ENCODE measurements around the gene MYOM3. TPM values are rescaled to one million over a fixed set of nuclear protein-coding genes. Genes with fewer than 3 reads are reported as not detected.

MYOM3 gene
- total RNA-seq, 1 experiment from 2014 or later, result 0.04 TPM

GRCh38 chr1:24155011-24155782 is 43.3 kb upstream of the MYOM3 start:
- no peak overlapping the region for H3K4me3 ChIP-seq (ENCODE audit: low read length)
- ChIA-PET CTCF (interaction anchor here (0.5 to 0.6 kb wide), 3 partner anchors 30 to 377 kb away, joined by 3 to 8 read pairs (median 3); partner anchors contain the start of gene PITHD1), POLR2A (ENCODE audit: unreplicated experiment) (no interaction called here)
- peaks cover 13% of the 10 kb centered on the region for H3K4me1 ChIP-seq (ENCODE audit: insufficient read depth, low read length)
- DNase-seq, result peak; percentile 28
- no peaks in the 10 kb centered on the region for H3K9me3 ChIP-seq (ENCODE audit: low read length)
- no peaks in the 10 kb centered on the region for H3F3A ChIP-seq (ENCODE audit: low read length, unreplicated experiment)
- H3K9ac ChIP-seq (ENCODE audit: low read length), result no peak overlapping the region
- no peaks in the 10 kb centered on the region for H3K79me2 ChIP-seq (ENCODE audit: low read length)
- no TSS peak for BruUV-seq (replicated peaks)
- no peak overlapping the region for H2AFZ ChIP-seq (ENCODE audit: low read length)
- TF ChIP-seq EZH2 (IDR thresholded peaks at IDR 0.05; ENCODE audit: low read length, unreplicated experiment) (no peak), CTCF (conservative IDR thresholded peaks at IDR 0.05; ENCODE audit: low read depth, low read length) (peak; percentile 55), EZH2phosphoT487 (IDR thresholded peaks at IDR 0.05; ENCODE audit: borderline replicate concordance, low read length) (no peak)
- intact Hi-C loops (cut with micrococcal nuclease), result no loop called here
- ATAC-seq, result no peak
- H3K27me3 ChIP-seq (ENCODE audit: low read length), result no peaks in the 10 kb centered on the region
- no peak overlapping the region for H3K27ac ChIP-seq (ENCODE audit: low read length)
- no peaks in the 10 kb centered on the region for H3K36me3 ChIP-seq (ENCODE audit: low read depth, low read length)
- no peaks in the 10 kb centered on the region for H4K20me1 ChIP-seq (ENCODE audit: low read length)
- no peak overlapping the region for H3K4me2 ChIP-seq (ENCODE audit: low read length)
- H3K9me2 ChIP-seq (replicated peaks; ENCODE audit: low read length), result no peaks in the 10 kb centered on the region

DNA sequence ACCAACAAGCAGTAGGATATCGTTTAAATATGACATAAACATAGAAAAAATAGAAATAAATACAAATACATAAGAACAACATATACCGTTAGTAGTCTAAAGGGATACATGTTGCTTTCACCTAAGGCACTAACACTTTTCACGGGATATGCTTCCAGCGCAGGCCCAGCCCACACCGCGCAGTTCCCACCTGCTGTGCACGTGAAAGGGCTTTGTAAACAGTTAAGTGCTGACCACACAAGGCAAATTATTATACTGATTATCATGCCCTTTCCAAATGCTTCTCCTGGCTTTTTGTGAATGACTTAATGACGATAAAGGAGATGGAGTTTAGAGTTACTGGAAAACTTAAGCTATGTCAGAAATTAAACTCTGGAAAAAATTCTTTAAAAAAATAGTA is 42.3 kb upstream of the MYOM3 start:
- intact Hi-C loops (cut with micrococcal nuclease), result no loop called here
- BruUV-seq (replicated peaks), result no TSS peak
- no peaks in the 10 kb centered on the region for H3K27me3 ChIP-seq (ENCODE audit: low read length)
- H2AFZ ChIP-seq (ENCODE audit: low read length), result no peak overlapping the region
- H3K79me2 ChIP-seq (ENCODE audit: low read length), result no peaks in the 10 kb centered on the region
- no peaks in the 10 kb centered on the region for H3K36me3 ChIP-seq (ENCODE audit: low read depth, low read length)
- ChIA-PET POLR2A (ENCODE audit: unreplicated experiment) (no interaction called here), CTCF (interaction anchor here (0.5 to 0.7 kb wide), 2 partner anchors 47 to 207 kb away, joined by 3 to 4 read pairs; no protein-coding TSS in a partner anchor)
- H3K4me1 ChIP-seq (ENCODE audit: insufficient read depth, low read length), result peaks cover 22% of the 10 kb centered on the region
- no peak overlapping the region for H3K9ac ChIP-seq (ENCODE audit: low read length)
- H3K4me3 ChIP-seq (ENCODE audit: low read length), result no peak overlapping the region
- H3K4me2 ChIP-seq (ENCODE audit: low read length), result no peak overlapping the region
- H3K9me2 ChIP-seq (replicated peaks; ENCODE audit: low read length), result no peaks in the 10 kb centered on the region
- H4K20me1 ChIP-seq (ENCODE audit: low read length), result no peaks in the 10 kb centered on the region
- H3K9me3 ChIP-seq (ENCODE audit: low read length), result no peaks in the 10 kb centered on the region
- DNase-seq (no peak), ATAC-seq (no peak)
- H3K27ac ChIP-seq (ENCODE audit: low read length), result no peak overlapping the region
- no peaks in the 10 kb centered on the region for H3F3A ChIP-seq (ENCODE audit: low read length, unreplicated experiment)
- TF ChIP-seq CTCF (conservative IDR thresholded peaks at IDR 0.05; ENCODE audit: low read depth, low read length) (no peak), EZH2 (IDR thresholded peaks at IDR 0.05; ENCODE audit: low read length, unreplicated experiment) (no peak), EZH2phosphoT487 (IDR thresholded peaks at IDR 0.05; ENCODE audit: borderline replicate concordance, low read length) (no peak)

Data from PC-3 (cell line).